NCI-H510A (cell line): Measurements from ENCODE around the gene SEMA5A.

ENCODE experiments used
- DNase-seq: peaks from one replicate; lab custom pipeline; 2025; lab: John Stamatoyannopoulos, UW

SEMA5A gene

DNA sequence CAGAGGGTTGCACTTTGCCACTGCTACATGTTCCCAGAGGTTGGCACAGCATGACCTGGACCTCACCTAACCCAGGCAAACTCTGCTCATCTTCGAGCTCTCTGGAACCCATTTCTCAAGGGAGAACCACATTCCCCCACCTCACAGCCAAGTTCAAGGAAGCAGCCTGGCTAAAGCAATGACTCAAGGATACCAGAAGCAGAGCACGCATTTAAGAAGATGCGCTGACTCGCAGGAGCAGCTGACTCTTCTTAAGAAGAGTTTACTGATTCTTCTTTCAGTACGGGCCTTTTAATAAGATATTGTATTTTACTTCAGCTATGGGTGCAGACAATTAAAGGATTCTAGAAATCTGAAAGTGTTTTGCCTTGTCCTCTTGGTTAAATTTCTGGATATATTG, 4.1 kb upstream of the SEMA5A start:
- no peak for DNase-seq

DNA sequence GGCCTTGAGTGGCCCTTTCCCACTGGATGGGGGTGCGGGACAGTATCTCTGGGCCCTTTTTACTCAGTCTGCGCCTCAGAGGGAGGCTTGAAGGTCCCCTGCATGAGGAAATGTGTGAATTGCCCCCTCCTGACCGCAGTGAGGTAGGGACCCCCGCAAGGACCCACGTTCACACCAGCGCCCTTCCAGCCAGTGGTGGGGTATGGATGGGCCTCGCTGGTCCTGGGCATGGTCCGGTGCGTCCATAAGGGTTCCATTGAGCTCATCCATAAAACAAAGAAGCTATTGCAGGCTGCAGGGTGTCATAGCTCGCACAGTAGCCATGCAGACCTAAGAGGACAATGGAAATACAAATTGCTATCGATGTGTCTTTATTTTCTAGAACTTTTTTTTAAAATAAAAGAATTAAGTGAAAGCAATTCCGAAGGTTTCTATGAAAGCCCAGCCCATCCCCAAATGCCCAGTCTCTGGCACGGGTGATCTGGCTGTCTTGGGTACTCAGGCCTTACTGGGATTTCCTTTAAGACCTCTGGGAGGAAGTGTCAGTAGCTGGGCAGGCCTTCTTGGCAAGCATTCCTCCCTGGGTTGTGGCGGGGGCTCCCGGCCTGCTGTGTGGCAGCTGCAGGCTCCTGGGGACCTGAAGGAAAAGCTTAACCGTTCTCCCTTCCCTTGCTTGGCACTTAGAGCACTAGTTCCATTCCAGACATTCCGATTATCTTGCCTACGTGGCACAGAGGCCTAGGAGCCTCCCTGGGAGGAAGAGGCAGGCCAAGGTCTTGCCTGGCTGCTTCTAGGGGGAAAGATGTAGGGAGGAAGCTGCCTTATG, 1.5 kb upstream of the SEMA5A start:
- DNase-seq, result no peak

DNA sequence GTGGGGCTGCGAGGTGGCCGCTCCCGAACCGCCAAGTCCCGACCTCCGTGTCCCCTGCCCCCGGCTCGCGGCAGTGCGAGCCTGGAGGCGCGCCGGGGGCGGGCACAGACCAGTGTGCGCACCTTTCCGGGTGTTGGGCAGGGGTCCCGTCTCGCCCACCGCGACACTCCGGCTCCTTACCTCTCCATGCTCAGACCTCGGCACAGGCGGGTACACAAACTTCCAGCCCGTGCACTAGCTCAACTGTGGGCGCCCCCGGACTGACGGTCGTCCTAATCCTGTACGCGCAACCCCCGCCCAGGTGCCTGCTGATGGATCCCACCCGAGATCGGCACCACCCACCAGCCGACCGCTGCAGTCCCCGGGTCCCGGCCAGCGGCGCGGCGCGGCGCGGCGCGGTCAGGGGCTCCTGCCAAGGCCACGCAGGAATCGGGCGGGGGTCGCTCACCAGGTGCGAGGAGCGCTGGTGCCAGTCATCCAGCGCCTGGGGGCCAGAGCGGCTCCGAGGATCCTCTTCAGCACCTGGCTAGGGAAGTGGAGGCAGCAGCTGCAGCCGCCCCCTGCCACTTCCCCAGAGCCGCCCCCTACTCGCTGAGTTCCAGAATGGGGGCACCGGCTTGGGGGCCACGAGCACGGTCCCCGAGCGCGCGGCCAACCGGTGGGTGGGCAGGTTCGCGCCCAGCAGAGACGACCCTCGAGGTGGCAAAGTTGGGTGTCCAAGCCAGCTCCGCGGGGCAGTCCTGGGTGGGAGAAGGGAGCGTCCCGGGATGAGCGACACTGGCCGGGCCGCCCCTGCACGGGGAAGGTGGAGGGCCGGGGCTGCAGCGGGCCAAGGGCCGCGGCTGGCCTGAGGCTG, 511 bp downstream of the SEMA5A start:
- DNase-seq, result no peak

DNA sequence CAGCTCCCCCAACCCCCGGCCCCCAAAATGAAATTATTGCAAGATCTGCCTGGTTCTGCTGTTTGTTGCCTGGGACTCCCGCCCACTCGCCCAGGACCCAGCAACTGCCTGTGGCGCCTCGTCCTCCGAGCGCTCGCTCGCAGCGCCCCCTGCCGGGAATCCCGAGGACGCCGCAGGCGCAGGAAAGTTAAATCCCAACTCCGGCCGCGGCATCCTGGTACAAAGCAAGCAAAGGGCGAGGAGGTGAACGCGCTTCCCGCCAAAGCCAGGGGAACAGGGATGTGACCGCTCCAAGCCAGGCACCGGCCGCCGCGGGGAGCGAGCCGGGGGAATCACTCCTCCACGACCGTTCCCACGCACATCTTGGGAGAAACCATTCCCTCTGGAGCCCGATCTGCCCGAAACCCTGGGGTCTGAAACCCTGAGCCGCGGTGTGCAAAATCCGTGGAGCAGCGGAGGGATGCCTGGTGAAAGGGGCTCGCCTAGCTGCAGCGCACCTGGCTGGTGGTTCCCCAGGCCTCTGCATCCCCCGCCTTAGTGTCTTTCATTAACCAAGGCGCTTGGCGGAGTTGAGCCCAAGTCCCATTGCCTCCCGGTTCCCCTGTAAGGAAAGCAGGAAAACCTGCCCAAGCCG, 1.3 kb downstream of the SEMA5A start:
- DNase-seq, result peak; percentile 64

DNA sequence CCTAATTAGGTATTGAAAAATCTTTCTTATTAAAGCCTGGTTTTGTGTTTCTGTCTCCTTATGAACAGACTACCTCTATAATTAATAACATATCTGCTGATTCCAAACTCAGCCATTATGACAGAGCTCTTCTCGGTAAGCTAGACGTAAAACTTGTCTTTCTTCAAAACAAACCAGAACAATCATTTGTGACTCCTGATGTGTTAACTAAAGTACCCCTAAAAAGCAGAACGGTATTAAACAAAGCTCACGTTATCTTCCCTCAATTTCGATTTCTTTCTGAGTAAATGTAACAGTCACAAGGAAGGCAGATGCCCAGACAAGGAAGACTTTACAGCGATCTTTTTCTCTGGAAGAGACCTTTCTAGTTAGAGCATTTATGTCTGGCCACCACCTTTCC, 1.8 kb downstream of the SEMA5A start:
- DNase-seq, result no peak

DNA sequence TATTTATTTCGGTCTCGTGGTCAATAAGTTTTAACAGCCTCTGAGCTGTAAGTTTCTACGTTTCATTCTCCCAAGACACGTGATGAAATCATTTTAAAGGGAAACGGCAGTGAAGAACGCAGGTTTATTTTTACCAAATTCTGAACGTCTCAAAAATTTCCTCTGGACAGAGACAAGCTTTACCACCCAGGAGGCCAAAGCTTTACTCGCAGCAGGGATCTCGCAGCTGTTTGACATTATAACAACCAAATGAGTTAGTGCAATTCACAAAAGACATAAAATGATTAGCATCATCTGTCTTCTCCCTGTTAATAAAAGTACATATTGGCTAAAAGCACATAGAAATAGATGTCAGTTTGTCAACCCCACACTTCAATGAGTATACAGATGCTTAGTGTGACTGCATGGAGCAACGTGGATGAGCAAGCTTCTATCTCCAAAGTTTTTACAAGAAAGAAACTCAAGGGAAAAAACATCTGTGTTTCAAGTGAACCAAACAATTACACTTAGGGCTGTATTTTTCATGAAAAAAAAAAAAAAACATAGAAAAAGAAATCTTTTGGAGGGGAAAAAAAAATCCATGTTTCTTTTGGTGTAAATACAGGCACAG, 2.5 kb downstream of the SEMA5A start:
- no peak for DNase-seq

DNA sequence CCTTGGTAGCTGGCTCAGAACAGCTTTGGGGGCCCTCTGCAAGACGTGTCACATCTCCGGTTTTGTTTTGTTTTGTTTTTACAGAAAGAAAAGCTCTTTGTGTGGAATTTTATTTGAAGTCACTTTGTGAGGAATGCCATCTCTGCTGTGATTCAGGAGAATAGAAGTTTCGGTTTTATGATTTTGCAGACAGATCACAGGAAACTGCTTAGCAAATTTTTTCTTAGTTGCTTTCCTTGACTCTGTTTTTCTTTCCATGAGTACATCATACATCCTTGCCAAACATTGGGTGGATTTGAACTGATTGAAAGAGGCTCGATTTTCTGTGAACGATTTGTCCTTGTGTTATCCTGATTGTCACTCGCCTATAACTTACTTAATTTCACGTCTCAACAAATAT, 5.1 kb downstream of the SEMA5A start:
- no peak for DNase-seq

DNA sequence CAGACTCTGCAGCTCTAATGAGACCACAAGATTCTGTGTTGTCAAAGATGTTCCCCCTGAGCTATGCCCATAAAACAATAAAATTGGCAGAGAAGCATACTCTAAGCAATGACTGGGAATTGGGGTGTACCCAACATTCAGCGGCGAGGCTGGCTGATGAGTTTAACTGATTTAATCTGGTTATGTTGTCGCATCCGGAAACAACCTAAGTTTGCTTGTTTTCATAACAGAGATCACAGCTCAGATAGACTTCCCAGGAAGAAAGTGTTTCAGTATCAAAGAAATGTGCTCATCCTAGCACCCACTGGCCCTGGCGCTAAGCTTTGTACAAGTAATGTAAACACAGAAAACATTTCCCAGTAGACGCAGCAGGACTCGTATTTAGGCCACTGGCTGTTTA, 7.4 kb downstream of the SEMA5A start:
- no peak for DNase-seq

DNA sequence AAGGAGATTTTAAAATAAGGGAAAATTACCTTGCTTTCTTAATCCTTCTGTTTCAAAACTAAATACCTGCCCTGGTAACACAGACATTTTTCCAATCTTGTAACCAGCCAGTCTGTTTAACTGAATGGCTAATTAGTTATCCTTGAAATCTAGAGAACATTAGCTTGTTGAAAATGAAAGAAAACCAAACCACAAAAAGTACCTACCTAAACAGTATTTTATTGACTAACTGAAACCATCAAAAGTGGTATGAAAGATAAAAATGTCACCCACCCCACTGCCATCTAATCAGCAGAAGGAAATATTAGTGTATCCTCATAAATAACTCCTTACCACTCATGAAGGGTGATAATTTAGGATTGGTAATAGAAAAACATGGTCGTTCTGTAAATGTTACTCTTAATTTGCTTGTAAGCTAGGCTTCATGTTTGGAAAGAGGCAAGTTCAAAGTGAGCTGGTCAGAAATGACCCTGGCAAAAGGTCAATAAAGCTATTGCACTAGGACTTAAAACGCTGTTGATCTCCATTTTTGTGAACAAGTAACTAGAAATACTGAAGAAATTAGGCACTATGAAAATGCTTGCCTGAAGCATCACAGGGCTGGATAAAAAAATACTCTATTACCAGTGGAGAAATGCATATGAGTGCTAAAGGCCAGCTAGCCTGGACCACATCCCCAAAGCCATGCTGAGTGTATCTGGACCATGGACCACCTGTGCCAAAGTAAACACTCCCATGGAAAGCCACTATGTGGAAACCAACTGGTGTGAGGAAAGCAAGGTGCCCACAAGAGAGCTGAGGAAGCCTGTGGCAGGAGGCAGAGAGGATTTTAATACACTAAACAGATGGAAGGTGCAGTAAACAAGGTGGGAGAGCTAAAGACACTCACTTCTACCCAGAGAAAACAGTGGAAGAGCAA, 8.4 kb downstream of the SEMA5A start:
- no peak for DNase-seq

DNA sequence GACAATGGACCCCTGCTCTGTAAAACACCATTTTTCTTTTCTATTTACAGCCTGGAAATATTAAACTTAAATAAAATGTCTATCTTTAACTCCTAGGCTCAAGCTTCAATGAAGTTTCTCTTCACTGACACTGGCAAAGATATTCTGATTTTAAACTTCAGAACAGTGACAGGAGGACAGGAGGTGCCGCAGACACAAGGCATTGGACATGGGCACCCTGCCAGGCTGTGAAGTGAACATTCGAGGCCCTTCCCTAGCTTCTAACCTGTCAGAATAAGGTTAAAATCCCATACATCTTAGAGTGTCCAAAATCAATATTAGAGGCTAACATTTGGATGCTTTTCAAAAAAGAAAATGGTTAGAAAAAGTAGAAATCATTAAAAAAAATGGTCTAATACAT, 9.2 kb downstream of the SEMA5A start:
- no peak for DNase-seq

DNA sequence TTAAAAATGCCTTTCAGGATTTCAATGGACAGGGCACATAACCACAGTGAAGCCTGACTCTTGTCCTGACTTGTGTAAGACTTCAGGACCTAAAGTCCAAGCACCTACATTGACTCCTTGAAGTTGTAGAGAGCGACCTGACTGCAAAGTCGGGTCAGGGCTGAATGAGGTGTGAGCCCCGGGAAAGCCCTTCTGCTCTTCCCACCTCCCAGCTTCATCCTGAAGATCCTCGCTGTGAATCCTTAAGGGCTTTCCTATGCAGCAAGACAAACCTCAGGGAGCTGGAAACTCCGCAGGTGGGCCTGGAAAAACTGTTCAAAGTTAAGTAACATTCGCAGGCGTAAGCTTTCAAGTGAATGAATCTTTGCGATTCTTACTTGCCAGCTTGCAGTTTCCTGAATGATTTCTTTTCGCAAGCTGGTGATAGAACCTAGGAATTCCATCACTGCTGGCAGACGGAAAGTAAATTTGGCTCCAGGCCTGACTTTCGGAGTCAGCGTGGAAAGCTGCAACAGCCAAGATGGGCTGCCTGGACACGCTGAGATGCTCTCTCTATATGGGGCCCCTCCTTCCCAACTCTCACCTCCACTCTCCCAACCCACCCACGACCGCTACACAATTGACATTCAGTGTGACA, 10.9 kb downstream of the SEMA5A start:
- DNase-seq, result no peak

DNA sequence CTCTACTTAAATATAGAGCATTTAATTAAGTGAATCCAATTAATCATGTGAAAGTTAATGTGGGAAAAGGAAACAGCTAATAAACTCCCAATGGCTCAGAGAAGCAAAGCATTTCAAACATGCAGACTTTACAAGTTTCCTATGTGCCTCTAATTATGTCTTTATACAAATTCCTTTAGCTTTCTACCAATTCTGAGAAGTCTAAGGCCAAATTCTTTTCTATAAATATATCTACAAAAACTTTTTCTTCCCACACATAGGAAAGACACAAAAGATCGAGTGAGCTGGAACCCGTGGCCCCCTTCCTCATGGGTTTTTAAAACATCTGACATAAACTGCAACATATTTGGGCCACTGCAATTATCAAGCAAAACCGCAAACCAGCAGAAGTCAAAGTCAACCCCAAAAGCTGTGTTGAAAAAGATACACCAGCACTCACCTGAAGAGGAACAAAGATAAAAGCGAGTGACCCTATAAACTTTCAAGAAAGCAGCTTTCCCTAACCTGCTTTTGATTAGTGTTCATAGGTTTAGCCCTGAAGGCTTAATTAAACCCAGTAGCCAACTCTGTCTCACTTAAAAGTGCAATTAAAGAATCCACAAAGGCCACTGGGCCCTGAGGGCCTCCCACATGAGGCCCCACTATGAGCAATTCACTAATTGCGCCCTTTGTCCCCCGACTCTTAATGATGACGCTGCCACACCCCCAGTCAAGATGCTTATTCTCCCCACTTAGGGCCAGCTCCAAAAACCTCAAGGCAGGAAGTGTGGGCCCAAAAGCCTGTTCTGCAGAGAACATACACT, 12.1 kb downstream of the SEMA5A start:
- DNase-seq, result no peak

DNA sequence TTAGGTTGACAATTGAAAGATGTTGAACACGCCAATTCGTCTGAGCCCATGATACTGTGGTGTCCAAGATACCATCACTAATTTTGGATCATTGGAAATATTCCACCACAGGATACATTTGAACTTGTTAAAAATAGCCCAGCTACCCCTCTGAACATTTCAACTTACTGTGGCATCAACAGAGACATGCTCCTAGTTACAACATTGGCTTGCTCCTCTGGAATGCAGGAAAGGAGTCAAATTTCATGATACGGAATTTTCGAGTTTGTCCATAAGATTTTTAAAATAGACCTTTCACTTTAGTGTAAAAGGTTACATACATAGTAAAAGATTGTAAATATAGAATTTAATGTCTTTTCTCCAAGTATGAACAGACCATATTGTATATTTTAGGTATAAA, 12.8 kb downstream of the SEMA5A start:
- DNase-seq, result no peak

DNA sequence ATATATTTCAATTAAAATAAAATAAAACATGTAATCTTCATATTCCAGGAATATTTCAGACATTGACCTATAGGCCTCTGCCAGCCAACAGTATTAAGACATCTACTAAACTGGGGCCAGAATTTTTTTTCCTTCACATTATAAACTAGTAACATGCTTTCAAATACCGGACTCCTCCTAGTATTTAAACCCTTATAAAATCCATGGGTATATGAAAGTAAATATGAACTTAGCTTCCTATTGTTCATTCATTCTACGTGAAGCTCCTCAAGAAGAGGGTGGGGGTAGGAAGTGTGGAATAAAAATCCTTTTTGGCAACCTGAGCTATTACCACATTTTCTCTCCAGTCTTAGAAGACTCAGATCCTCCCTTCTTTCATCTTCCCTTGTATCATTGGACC, 16.4 kb downstream of the SEMA5A start:
- DNase-seq, result no peak

DNA sequence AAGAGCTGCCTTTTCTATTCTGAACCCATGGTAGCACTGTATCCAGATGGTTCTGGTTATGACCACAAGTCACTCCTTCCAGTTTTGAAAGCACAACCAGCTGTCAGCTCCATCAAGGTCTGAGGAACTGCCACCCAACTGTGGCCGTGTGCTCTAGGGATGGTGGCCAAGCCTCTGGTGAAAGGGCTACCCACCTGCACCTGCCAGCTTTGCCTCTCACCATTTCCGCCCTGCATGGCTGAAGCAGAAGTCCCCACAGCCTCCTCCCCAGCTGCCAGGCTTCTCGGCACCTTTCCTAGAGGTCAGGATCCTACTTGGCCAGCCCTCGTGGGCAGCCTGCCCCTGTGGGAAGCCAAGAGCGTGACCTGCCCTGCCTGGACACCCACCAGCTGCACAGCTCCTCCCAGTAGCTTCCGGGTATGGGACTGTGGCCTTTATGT, 16.8 kb downstream of the SEMA5A start:
- DNase-seq, result no peak

DNA sequence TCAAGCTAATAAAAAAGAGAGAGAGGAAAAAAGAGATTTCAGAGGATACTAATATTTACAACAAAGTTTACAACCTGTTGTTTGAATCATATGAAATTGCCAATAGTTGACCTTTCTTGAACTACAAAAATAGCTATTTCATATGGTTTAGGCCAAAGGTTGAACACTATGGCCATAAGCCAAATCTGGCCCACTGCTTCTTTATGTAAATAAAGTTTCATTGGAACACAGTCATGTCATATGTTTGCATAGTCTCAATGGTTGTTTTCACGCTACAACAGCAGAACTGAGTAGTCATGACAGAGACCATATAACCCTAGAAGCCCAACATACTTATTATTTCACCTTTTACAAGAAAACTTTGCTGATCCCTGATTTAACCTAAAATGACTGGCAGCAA, 20.9 kb downstream of the SEMA5A start:
- no peak for DNase-seq

DNA sequence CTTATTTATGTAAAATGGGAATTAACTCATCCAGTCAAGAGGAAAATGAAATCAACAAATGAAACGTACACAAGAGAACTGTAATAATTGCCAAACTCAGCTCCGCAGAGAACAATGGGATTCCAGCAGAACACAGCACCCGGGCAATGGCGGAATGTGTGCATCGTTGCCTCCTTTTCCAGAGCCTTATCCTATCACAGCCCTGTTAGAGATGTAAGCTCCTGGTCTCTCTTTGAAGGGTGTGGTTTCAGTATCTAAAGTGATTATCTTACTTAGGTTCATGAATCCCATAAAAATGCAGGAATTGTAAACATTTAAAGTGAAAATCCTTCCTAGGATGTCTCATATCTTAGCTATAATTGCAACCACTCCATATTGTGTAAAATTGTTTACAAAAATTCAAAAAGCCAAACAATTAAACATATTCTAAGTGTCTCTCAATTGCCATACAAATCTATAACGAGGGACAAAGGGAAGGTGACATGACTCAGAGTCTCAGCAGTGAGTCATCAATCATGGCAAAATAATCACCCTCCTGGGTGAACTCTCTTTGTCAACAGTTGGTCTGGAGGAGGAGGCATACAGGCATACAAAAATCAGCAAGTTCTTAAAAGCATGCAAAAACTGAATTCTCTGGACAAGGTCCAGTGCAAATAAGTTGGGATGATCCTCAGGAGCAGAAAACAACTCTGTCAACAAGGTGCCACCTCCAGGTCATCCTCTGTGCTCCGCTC, 22.6 kb downstream of the SEMA5A start:
- DNase-seq, result no peak

DNA sequence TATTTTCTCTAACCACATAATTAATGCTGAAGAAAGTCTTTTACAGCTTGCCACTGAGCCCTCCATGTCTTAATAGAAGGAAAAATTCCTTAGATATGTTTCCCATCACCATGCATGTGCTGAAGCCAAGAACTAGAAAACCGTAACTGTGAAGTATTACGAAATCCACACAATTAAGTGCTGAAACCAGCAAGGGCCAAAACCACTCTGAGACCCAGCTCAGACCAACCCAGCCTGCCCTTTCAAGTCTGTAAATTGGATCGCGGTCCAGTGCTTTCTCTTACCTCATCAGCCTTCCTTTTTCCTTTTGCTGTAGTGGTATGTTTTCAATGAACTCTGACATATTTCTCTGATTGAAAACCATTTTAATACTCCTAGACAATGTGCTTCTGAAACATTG, 26.3 kb downstream of the SEMA5A start:
- DNase-seq, result no peak

DNA sequence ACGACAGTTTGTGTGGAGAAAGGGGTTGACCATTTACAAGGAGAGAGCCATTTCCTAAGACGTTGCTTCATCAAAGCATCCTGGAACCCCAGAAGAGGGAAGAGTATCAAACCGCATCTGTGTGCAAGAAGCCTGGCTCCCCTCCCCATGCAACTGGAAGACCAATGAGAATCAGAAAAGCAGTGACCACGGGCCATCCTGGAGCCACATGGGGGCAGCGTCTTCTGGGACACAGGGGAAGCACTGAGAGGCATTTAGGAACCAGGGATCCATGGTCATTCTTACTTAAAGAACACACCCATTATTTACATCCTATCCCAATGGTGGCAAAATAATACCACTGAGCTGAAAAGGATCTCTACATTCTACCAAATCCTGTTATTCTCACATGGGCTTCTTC, 29.3 kb downstream of the SEMA5A start:
- no peak for DNase-seq
